Measurements from ENCODE around the gene SMC1B. TPM values are rescaled to one million over a fixed set of nuclear protein-coding genes. Genes with fewer than 3 reads are reported as not detected.

SMC1B gene
- total RNA-seq, 1 experiment from 2014 or later, result 0.10 TPM

DNA sequence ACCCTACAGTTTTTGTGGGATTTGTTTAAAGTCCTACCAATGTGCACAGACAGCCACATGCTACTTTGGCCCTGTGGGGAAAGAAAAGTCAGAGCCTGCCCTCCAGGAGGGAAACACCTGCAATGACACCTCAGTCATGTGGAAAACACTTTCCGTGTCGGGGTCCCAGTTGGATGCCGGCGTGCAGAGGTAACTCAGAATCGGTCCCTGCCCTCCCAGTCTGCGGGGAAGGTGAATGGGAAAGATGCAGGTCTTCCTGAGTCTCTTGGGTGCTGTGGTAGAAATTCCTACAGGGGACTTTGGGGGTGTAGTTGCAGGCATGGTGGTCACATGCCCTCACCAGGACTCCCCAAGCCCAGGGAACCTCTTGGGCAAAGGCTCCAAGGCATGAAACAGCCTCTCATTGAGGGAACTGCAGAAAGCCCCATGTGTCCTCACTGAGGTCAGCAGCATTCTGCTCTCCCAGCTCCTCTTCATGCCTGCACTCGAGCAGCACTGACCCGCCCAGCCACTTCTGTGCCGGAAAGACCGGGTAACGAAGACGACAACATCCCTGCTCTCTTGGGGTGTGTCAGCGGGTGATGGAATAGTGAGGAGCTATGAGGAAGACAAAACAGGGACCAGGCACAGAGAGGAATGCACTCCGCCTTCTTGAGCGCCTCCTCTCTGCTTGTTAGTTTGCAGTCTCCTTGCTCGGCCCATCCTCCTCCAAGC is 4.8 kb upstream of the SMC1B start:
- POLR2A ChIA-PET, result no interaction called here
- no peak for ATAC-seq
- TF ChIP-seq TCF7L2 (IDR thresholded peaks at IDR 0.05; ENCODE audit: low read depth, low read length) (no peak), SIN3A (IDR thresholded peaks at IDR 0.05; ENCODE audit: borderline replicate concordance, insufficient read depth, low read depth, low read length) (no peak), POLR2AphosphoS5 (IDR thresholded peaks at IDR 0.05; ENCODE audit: low read depth, low read length) (no peak)
- TF ChIP-seq, protein P1, sequence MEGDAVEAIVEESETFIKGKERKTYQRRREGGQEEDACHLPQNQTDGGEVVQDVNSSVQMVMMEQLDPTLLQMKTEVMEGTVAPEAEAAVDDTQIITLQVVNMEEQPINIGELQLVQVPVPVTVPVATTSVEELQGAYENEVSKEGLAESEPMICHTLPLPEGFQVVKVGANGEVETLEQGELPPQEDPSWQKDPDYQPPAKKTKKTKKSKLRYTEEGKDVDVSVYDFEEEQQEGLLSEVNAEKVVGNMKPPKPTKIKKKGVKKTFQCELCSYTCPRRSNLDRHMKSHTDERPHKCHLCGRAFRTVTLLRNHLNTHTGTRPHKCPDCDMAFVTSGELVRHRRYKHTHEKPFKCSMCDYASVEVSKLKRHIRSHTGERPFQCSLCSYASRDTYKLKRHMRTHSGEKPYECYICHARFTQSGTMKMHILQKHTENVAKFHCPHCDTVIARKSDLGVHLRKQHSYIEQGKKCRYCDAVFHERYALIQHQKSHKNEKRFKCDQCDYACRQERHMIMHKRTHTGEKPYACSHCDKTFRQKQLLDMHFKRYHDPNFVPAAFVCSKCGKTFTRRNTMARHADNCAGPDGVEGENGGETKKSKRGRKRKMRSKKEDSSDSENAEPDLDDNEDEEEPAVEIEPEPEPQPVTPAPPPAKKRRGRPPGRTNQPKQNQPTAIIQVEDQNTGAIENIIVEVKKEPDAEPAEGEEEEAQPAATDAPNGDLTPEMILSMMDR (IDR thresholded peaks at IDR 0.05), result no peak

DNA sequence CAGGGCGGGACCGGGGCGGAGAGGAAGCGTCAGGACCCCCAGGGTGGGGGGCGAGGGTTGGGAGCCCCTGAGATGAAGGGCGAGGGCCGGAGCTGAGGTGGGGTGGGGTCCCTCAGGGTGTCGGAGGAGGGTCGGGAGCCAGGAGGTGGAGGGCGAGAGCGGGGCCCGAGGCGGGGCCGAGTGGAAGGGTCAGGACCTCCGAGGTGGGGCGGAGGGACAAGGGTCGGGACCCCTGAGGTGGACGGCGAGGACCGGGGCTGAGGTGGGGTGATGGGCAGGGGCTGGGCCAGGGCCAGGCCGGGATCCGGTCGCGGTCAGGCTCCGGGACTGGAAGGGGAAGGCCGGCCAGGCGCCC is 409 bp downstream of the SMC1B start:
- in situ Hi-C loops (cut with HindIII; ENCODE audit: low pct_unique_long_range_greater_than_20kb, low sequenced_read_pairs), result no loop called here
- TF ChIP-seq TCF7L2 (IDR thresholded peaks at IDR 0.05; ENCODE audit: low read depth, low read length) (no peak), POLR2AphosphoS5 (IDR thresholded peaks at IDR 0.05; ENCODE audit: low read depth, low read length) (no peak), SIN3A (IDR thresholded peaks at IDR 0.05; ENCODE audit: borderline replicate concordance, insufficient read depth, low read depth, low read length) (no peak)
- TF ChIP-seq, protein P2, sequence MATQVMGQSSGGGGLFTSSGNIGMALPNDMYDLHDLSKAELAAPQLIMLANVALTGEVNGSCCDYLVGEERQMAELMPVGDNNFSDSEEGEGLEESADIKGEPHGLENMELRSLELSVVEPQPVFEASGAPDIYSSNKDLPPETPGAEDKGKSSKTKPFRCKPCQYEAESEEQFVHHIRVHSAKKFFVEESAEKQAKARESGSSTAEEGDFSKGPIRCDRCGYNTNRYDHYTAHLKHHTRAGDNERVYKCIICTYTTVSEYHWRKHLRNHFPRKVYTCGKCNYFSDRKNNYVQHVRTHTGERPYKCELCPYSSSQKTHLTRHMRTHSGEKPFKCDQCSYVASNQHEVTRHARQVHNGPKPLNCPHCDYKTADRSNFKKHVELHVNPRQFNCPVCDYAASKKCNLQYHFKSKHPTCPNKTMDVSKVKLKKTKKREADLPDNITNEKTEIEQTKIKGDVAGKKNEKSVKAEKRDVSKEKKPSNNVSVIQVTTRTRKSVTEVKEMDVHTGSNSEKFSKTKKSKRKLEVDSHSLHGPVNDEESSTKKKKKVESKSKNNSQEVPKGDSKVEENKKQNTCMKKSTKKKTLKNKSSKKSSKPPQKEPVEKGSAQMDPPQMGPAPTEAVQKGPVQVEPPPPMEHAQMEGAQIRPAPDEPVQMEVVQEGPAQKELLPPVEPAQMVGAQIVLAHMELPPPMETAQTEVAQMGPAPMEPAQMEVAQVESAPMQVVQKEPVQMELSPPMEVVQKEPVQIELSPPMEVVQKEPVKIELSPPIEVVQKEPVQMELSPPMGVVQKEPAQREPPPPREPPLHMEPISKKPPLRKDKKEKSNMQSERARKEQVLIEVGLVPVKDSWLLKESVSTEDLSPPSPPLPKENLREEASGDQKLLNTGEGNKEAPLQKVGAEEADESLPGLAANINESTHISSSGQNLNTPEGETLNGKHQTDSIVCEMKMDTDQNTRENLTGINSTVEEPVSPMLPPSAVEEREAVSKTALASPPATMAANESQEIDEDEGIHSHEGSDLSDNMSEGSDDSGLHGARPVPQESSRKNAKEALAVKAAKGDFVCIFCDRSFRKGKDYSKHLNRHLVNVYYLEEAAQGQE (IDR thresholded peaks at IDR 0.05; ENCODE audit: insufficient read depth in 1 of 2, low read depth in 2 of 2, low read length in 1 of 2), result no peak
- TF ChIP-seq, protein P1 (IDR thresholded peaks at IDR 0.05), result no peak
- H3K27ac ChIP-seq (ENCODE audit: low read length), result no peak overlapping the region; the same call in 1 of the 2 replicates
- H3K4me3 ChIP-seq (ENCODE audit: low read depth in 2 of 2, low read length in 2 of 2), result peak overlapping the region; percentile 55 to 76
- ChIA-PET POLR2A (no interaction called here), CTCF (no interaction called here)
- ATAC-seq, result no peak
- H3K36me3 ChIP-seq (ENCODE audit: control insufficient read depth, insufficient read depth, low read length), result no peaks in the 10 kb centered on the region
- H3K9me3 ChIP-seq (ENCODE audit: control insufficient read depth, insufficient read depth, low read depth, low read length), result no peaks in the 10 kb centered on the region
- peaks cover 8% of the 10 kb centered on the region for H3K4me1 ChIP-seq (ENCODE audit: control insufficient read depth, insufficient read depth, low read length)
- no peaks in the 10 kb centered on the region for H3K27me3 ChIP-seq (ENCODE audit: control insufficient read depth, insufficient read depth, low read length)
- no peak for DNase-seq (ENCODE audit: low read depth, low spot score)
- intact Hi-C loops (cut with micrococcal nuclease; ENCODE audit: unreplicated experiment), result no loop called here
- BruUV-seq (replicated peaks), result no TSS peak

More for the DNA sequence above, 4.8 kb upstream of the SMC1B start:
- Histone ChIP-seq H3K27ac (ENCODE audit: low read length) (no peak overlapping the region), H3K4me3 (ENCODE audit: low read depth in 2 of 2, low read length in 2 of 2) (no peak overlapping the region), H3K27me3 (ENCODE audit: control insufficient read depth, insufficient read depth, low read length) (no peaks in the 10 kb centered on the region), H3K9me3 (ENCODE audit: control insufficient read depth, insufficient read depth, low read depth, low read length) (no peaks in the 10 kb centered on the region), H3K36me3 (ENCODE audit: control insufficient read depth, insufficient read depth, low read length) (no peaks in the 10 kb centered on the region), H3K4me1 (ENCODE audit: control insufficient read depth, insufficient read depth, low read length) (peaks cover 8% of the 10 kb centered on the region)
- BruUV-seq (replicated peaks), result no TSS peak
- CTCF ChIA-PET, result no interaction called here
- no peak for DNase-seq (ENCODE audit: low read depth, low spot score)
- intact Hi-C loops (cut with micrococcal nuclease; ENCODE audit: unreplicated experiment) (no loop called here), in situ Hi-C loops (cut with HindIII; ENCODE audit: low pct_unique_long_range_greater_than_20kb, low sequenced_read_pairs) (no loop called here)
